ENCODE data around the gene TGFBR2. TPM values are rescaled to one million over a fixed set of nuclear protein-coding genes. Genes with fewer than 3 reads are reported as not detected.

The TGFBR2 gene
- total and polyA plus RNA-seq, 10 donors: 18.2 to 322 (median 239) TPM

DNA sequence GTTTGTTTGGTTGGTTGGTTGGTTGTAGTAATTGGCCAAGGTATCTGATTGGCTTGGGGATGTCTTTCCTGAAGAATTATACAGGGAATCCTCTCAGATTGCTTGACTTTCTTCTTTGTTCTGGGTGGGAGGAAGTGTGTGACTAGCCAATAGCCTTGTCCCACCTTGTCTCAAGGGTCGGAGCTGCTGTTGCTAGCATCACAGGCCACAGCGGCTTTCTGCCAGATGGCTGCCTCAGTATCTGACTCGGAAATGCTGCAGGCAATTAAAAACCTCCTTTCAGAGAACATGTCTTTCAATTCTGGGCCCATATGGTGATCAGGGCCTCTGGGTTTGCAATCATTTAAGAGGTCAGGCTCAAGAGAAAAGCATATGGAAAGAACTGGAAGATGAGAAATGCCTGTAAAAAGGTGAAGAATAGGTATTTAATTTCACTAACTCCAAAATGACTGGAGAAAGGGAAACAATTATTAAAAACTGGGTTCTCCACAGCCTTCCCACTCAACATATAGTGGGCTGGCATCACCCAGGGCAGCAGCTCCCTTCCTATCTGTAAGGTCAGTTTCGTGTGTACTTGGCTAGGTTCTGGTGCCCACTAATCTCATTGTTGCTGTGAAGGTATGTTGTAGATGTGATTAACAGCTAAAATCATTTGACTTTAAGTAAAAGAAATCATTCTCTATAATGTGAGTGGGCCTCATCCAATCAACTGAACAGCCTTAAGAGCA lies 32.4 kb downstream of the TGFBR2 start:
- 44 to 63% (median 51%) methylated on average over 4 of the region's 4 CpGs for WGBS, 5 donors
- intact Hi-C loops (cut with DNase I; ENCODE audit: low total_unique reads): no loop called here
- TF ChIP-seq POLR2AphosphoS5 (IDR thresholded peaks at IDR 0.05): peak in 1 of 3 donors; percentile 48
- TF ChIP-seq, protein P1, sequence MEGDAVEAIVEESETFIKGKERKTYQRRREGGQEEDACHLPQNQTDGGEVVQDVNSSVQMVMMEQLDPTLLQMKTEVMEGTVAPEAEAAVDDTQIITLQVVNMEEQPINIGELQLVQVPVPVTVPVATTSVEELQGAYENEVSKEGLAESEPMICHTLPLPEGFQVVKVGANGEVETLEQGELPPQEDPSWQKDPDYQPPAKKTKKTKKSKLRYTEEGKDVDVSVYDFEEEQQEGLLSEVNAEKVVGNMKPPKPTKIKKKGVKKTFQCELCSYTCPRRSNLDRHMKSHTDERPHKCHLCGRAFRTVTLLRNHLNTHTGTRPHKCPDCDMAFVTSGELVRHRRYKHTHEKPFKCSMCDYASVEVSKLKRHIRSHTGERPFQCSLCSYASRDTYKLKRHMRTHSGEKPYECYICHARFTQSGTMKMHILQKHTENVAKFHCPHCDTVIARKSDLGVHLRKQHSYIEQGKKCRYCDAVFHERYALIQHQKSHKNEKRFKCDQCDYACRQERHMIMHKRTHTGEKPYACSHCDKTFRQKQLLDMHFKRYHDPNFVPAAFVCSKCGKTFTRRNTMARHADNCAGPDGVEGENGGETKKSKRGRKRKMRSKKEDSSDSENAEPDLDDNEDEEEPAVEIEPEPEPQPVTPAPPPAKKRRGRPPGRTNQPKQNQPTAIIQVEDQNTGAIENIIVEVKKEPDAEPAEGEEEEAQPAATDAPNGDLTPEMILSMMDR (IDR thresholded peaks at IDR 0.05 in 8 of 11, conservative IDR thresholded peaks at IDR 0.05 in 3 of 11): no peak
- Histone ChIP-seq H3K9me3 (no peaks in the 10 kb centered on the region), H3K36me3 (peaks cover 0 to 7% (median 0%) of the 10 kb centered on the region in 6 donors), H3K4me3 (no peak overlapping the region), H3K27ac (peak overlapping the region; percentile 71 to 100 (median 88)), H3K27me3 (replicated peaks in 1 of 7) (no peaks in the 10 kb centered on the region), H3K4me1 (peaks cover 75 to 100% (median 98%) of the 10 kb centered on the region in 6 donors)
- DNase-seq: no peak

DNA sequence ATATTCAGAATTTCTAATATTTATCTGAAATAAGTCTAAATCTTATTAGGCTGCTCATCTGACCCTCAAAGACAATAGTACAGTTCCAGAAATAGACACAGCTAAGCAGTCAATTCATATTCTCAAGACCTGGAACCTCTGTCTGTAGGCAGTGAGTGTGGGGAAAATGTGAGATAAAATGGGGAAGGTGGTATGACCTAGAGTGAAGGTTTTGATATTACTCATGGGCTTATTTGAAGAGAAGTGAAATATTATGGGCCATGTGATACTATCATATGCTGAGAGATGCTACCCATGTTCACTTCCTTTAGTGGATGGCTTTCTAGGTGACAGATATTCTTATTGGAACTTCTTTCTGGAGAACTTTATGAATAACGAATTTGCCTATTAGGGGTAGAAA lies 33.5 kb downstream of the TGFBR2 start:
- Histone ChIP-seq H3K9me3 (no peaks in the 10 kb centered on the region), H3K4me3 (no peak overlapping the region), H3K4me1 (peaks cover 75 to 100% (median 98%) of the 10 kb centered on the region in 6 donors), H3K36me3 (peaks cover 0 to 11% (median under 1%) of the 10 kb centered on the region in 6 donors), H3K27me3 (replicated peaks in 1 of 7) (no peaks in the 10 kb centered on the region), H3K27ac (peak overlapping the region; percentile 71 to 100 (median 88))
- no peak for DNase-seq
- TF ChIP-seq, protein P1 (IDR thresholded peaks at IDR 0.05 in 8 of 11, conservative IDR thresholded peaks at IDR 0.05 in 3 of 11): no peak
- peak in 1 of 3 donors; percentile 11 for TF ChIP-seq POLR2AphosphoS5 (IDR thresholded peaks at IDR 0.05)
- intact Hi-C loops (cut with DNase I; ENCODE audit: low total_unique reads): no loop called here
- 40 to 68% (median 58%) methylated on average over 1 of the region's 1 CpG for WGBS, 5 donors

DNA sequence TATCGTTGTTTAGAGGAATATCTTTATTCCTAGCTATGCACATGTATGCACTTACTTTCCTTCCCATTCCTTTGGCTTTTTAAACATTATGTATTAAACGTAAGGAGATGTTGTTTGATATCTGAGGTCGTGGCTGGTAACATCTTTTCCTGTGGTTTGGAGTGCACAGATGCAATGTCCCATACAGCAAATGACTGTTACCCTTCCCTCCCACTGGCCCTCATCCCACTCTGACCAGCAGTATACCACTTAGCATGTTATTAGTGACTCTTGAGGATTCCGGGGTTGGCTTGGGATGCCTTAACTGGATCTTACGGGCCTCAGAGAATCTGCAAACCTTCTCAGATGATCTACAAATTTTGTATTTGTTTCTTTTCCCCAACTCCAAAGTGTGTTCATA lies 34.5 kb downstream of the TGFBR2 start:
- TF ChIP-seq POLR2AphosphoS5 (IDR thresholded peaks at IDR 0.05) (no peak), POLR2A (IDR thresholded peaks at IDR 0.05) (no peak)
- TF ChIP-seq, protein P1 (IDR thresholded peaks at IDR 0.05 in 8 of 11, conservative IDR thresholded peaks at IDR 0.05 in 3 of 11): no peak
- intact Hi-C loops (cut with DNase I; ENCODE audit: low total_unique reads): no loop called here
- no peak for DNase-seq
- Histone ChIP-seq H3K9me3 (no peaks in the 10 kb centered on the region), H3K4me3 (peak overlapping the region in 1 of 8 donors; percentile 2), H3K27ac (peak overlapping the region; percentile 78 to 100 (median 88)), H3K27me3 (replicated peaks in 1 of 7) (no peaks in the 10 kb centered on the region), H3K36me3 (peaks cover 0 to 20% (median 6%) of the 10 kb centered on the region in 6 donors), H3K4me1 (peaks cover 75 to 100% (median 98%) of the 10 kb centered on the region in 6 donors)
- WGBS, 5 donors: 33 to 53% (median 36%) methylated on average over 5 of the region's 5 CpGs

DNA sequence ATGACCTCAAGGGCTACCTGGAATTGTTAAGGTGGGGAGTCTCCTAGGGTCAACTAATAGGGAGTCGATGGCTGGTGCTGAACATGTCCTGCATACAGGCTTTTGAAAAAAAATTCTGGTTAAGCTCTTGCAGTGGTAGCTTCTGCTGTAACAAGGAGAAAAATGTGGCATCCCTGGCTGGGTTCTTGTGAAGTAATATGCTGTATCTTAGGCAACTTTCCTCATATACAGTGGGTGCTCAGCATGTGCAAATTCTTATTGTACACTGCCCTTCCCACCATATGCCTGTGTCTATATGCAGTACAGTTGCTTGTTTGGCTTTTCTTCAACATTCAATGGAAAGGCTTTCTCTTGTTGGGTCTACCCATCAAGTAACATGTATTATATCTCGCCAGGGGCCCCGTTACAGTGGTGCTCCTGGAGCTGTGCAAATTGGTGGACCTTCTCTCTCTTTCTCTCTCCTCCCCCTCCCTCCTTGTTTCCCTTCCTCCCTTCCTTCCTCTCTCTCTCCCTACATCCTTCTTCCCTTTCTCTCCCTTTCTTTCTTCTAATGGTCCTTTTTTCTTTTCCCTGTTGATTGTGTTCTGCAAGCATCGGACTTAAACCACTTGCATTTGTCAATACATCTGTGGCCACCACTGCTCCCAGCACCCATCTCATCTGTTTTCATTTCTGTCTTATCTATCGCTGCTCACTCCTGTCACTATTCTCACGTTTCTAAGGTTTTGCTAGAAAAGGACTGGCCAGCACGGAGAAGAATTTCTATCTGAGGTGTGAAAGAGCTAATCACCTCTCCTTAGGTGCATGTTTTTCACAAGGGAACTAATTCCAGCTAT lies 35.2 kb downstream of the TGFBR2 start:
- intact Hi-C loops (cut with DNase I; ENCODE audit: low total_unique reads): no loop called here
- no peak for TF ChIP-seq POLR2A (IDR thresholded peaks at IDR 0.05)
- TF ChIP-seq, protein P1 (IDR thresholded peaks at IDR 0.05 in 8 of 11, conservative IDR thresholded peaks at IDR 0.05 in 3 of 11): no peak
- no peak for TF ChIP-seq POLR2AphosphoS5 (IDR thresholded peaks at IDR 0.05)
- Histone ChIP-seq H3K4me3 (peak overlapping the region in 1 of 8 donors; percentile 48), H3K27ac (peak overlapping the region; percentile 78 to 100 (median 88)), H3K4me1 (peaks cover 83 to 100% (median 100%) of the 10 kb centered on the region in 6 donors), H3K27me3 (replicated peaks in 1 of 7) (no peaks in the 10 kb centered on the region), H3K36me3 (peaks cover 0 to 28% (median 13%) of the 10 kb centered on the region in 6 donors), H3K9me3 (no peaks in the 10 kb centered on the region)
- no peak for DNase-seq
- 57 to 66% (median 59%) methylated on average over 7 of the region's 7 CpGs for WGBS, 5 donors
